Stimulated activated effector memory CD8-positive, alpha-beta T cell treated with anti-CD3 and anti-CD28 coated beads, Interleukin-12 subunit alpha, Interleukin-12 subunit beta, amount 100 ng/mL, for 72 hours (primary cell): Measurements from ENCODE around the gene RAD9A.

ENCODE experiments used
- ATAC-seq: fragments of 150-1000 bp; cut with Tn5 transposase; 2 replicates; pipeline ENCODE4 v1.10.0; 2021
- DNase-seq, 2 donors: peaks; one replicate each; pipeline ENCODE4 v3.0.0; 2021 to 2022; ENCODE audit warnings: low spot score in 2 of 2
- H3K27ac Mint-ChIP-seq: one replicate; pipeline ENCODE4 v1.8.0; 2022; ENCODE audit warnings: mild to moderate bottlenecking, mixed read lengths
- H3K36me3 Mint-ChIP-seq: one replicate; pipeline ENCODE4 v1.8.0; 2022; ENCODE audit warnings: mild to moderate bottlenecking, mixed read lengths
- H3K4me1 Mint-ChIP-seq: one replicate; pipeline ENCODE4 v1.8.0; 2022; ENCODE audit warnings: mixed read lengths
- H3K4me3 Mint-ChIP-seq: one replicate; pipeline ENCODE4 v1.8.0; 2022; ENCODE audit warnings: mild to moderate bottlenecking, mixed read lengths
- H3K9me3 Mint-ChIP-seq: one replicate; pipeline ENCODE4 v1.8.0; 2022; ENCODE audit warnings: mixed read lengths

RAD9A gene

GRCh38 chr11:67368621-67369020 is 23.2 kb upstream of the RAD9A start:
- Mint-ChIP-seq H3K4me1 (peaks cover 82% of the 10 kb centered on the region), H3K27ac (peak overlapping the region; percentile 32), H3K4me3 (peak overlapping the region; percentile 17), H3K9me3 (no peaks in the 10 kb centered on the region), H3K36me3 (peaks cover 22% of the 10 kb centered on the region)
- peak in 1 of 2 donors; percentile 82 for DNase-seq
- peak; percentile 79 for ATAC-seq

DNA sequence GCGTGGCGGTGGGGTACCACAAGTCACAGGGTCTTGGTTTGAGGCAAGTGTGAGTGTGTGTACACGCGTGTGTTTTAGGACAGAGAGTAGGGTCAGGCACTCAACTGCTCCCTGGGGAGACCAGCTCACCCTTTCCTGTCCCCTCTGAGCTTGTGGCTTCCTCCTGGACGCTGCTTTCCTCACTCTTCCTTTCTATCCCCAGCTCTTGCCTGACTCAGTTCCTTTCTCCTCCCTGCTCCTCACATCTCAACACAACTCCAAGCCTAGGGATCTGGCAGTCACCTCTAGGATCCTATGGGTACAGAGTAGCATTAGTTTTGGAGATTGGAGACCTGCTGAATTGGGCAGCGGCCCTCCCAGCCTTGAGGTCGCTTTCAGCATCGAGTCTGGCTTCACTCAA is 22.5 kb upstream of the RAD9A start:
- Mint-ChIP-seq H3K4me1 (peaks cover 82% of the 10 kb centered on the region), H3K36me3 (peaks cover 28% of the 10 kb centered on the region), H3K9me3 (no peaks in the 10 kb centered on the region), H3K27ac (no peak overlapping the region), H3K4me3 (peak overlapping the region; percentile 17)
- DNase-seq (no peak), ATAC-seq (no peak)

- Mint-ChIP-seq H3K4me3 (peak overlapping the region; percentile 81), H3K27ac (peak overlapping the region; percentile 82), H3K9me3 (no peaks in the 10 kb centered on the region), H3K4me1 (peaks cover 82% of the 10 kb centered on the region), H3K36me3 (peaks cover 28% of the 10 kb centered on the region)
- no peak for ATAC-seq
- no peak for DNase-seq
Observed at GRCh38 chr11:67369801-67370284, 21.9 kb upstream of the RAD9A start.

GRCh38 chr11:67370351-67371076 is 21.3 kb upstream of the RAD9A start:
- no peak for ATAC-seq
- Mint-ChIP-seq H3K27ac (peak overlapping the region; percentile 82), H3K4me1 (peaks cover 79% of the 10 kb centered on the region), H3K9me3 (no peaks in the 10 kb centered on the region), H3K36me3 (peaks cover 25% of the 10 kb centered on the region), H3K4me3 (peak overlapping the region; percentile 81)
- DNase-seq: no peak

DNA sequence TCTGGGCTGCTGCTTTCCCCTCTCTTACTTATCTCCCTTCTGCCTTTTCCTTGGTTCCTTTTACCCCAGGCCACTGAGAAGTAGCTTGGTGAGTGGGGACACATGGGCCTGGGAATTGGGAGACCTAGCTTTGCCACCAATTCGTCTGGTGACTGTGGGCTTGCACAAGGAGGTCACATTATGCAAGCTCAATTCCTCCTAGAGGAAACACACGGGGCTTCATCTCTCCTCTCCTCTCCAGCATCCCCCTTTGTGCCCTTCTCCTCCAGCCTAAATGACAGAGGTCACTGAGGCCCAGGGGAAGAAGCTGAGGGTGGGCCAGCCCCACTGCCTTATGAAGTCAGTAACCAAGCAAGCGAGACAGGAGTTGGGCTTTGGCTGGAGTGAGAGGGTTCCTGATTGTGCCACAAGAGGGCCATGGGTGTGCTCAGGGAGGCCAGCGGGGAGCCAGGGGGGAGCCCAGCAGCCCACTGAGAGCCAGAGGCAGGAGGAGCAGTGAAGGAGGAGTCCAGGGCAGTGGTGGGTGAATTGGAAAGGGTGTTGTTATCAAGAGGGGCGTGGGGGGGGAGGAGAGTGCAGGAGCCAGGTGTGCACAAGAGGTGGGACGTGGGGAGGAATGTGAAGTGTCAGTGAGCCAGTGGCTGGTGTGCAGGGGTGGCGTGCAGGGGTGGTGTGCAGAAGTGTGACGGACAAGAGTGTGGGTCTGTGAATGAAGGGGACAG is 20.4 kb upstream of the RAD9A start:
- Mint-ChIP-seq H3K4me3 (peak overlapping the region; percentile 81), H3K9me3 (no peaks in the 10 kb centered on the region), H3K36me3 (peaks cover 25% of the 10 kb centered on the region), H3K4me1 (peaks cover 76% of the 10 kb centered on the region), H3K27ac (peak overlapping the region; percentile 82)
- DNase-seq (peak in 1 of 2 donors; percentile 70), ATAC-seq (peak; percentile 48)

DNA sequence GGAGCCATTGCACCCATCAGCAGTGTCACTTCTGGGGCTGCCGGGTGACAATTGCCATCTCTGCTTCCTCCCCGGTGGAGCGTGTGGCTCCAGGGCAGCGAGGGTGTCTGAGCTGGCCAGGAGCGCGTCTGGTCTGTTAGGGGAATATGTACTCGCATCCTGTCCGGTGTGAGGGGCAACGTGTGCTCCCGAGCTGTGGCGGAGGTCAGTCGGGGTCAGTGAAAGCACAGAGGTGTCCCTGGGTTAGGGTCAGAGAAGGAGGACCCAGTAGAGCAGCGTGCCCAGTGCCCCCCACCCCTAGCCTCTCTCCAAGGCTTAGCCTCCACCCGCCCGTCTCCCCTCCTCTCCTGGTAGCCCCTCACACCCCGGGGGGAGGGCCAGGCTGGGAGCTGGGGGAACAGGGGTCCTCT is 19.9 kb upstream of the RAD9A start:
- Mint-ChIP-seq H3K36me3 (peaks cover 25% of the 10 kb centered on the region), H3K9me3 (no peaks in the 10 kb centered on the region), H3K27ac (peak overlapping the region; percentile 82), H3K4me1 (peaks cover 72% of the 10 kb centered on the region), H3K4me3 (peak overlapping the region; percentile 81)
- DNase-seq (no peak), ATAC-seq (no peak)

GRCh38 chr11:67372321-67372992 is 19.3 kb upstream of the RAD9A start:
- DNase-seq (no peak), ATAC-seq (no peak)
- Mint-ChIP-seq H3K9me3 (no peaks in the 10 kb centered on the region), H3K27ac (peak overlapping the region; percentile 82), H3K36me3 (peaks cover 25% of the 10 kb centered on the region), H3K4me1 (peaks cover 70% of the 10 kb centered on the region), H3K4me3 (peak overlapping the region; percentile 81)

GRCh38 chr11:67372993-67373647 is 18.7 kb upstream of the RAD9A start, which contains the start of gene CLCF1:
TSS of gene CLCF1 (minus strand) at chr11:67373598. CDS start at chr11:67373539, 59 bp downstream.
- ATAC-seq (peak; percentile 17), DNase-seq (peak in 1 of 2 donors; percentile 68)
- peak within 1 kb of the TSS; percentile 81 for H3K4me3 Mint-ChIP-seq
- H3K9me3 Mint-ChIP-seq: no peaks in the 10 kb centered on the region
- peaks cover 63% of the 10 kb centered on the region for H3K4me1 Mint-ChIP-seq
- H3K36me3 Mint-ChIP-seq: peaks cover 25% of the 10 kb centered on the region
- peak within 1 kb of the TSS; percentile 91 for H3K27ac Mint-ChIP-seq

DNA sequence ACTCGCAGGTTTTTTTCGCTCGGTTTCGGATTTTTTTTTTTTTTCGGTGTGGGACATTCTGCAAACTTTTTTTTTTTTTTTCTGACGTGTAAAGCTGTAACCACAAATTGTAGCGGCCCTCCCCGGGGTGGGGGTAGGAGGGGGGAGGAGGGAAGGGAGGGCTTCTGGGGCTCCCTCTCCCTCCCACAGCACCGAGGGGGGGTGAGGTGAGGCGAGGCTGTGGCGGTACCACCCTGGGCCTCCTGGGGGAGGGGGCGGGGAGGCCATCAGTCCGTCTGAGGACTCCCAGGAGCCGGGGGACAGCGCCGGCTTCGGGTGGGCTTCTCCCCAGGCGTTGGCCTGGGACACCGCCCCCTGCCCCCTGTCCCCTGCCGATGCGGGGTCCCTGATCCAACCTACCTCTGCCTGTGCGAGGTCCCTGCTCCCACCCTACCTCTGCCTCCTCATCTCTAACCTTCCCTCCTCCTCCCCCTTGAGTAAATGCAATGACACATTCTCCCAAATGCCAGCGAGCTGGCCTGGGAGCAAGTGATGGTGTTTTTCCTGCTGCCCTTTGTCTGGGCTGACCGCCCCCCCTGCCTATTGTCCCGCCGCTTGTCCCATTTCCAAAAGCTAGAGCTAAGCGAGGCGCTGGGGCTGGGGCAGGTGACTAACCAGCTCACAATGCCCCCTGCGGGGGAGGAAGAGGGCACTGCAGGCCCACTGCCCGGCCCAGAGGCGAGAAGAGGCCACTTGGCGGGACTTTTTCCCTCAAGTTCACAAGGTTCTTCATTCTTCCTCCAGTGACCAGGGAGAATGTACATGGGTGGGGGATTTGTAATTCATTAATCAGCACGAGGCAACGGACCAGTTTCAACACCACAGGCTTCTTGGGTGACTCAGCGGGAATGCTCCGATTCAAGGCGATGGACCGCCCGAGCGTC is 17.9 kb upstream of the RAD9A start:
- H3K4me3 Mint-ChIP-seq: peak overlapping the region; percentile 78
- H3K4me1 Mint-ChIP-seq: peaks cover 60% of the 10 kb centered on the region
- H3K36me3 Mint-ChIP-seq: peaks cover 19% of the 10 kb centered on the region
- peak; percentile 38 to 71 for DNase-seq
- no peaks in the 10 kb centered on the region for H3K9me3 Mint-ChIP-seq
- ATAC-seq: peak; percentile 49
- H3K27ac Mint-ChIP-seq: peak overlapping the region; percentile 91

- peak overlapping the region; percentile 91 for H3K27ac Mint-ChIP-seq
- H3K4me1 Mint-ChIP-seq: peaks cover 54% of the 10 kb centered on the region
- DNase-seq (no peak), ATAC-seq (no peak)
- H3K36me3 Mint-ChIP-seq: peaks cover 21% of the 10 kb centered on the region
- peak overlapping the region; percentile 78 for H3K4me3 Mint-ChIP-seq
- H3K9me3 Mint-ChIP-seq: no peaks in the 10 kb centered on the region
Observed at GRCh38 chr11:67374571-67375281, 17.1 kb upstream of the RAD9A start.

DNA sequence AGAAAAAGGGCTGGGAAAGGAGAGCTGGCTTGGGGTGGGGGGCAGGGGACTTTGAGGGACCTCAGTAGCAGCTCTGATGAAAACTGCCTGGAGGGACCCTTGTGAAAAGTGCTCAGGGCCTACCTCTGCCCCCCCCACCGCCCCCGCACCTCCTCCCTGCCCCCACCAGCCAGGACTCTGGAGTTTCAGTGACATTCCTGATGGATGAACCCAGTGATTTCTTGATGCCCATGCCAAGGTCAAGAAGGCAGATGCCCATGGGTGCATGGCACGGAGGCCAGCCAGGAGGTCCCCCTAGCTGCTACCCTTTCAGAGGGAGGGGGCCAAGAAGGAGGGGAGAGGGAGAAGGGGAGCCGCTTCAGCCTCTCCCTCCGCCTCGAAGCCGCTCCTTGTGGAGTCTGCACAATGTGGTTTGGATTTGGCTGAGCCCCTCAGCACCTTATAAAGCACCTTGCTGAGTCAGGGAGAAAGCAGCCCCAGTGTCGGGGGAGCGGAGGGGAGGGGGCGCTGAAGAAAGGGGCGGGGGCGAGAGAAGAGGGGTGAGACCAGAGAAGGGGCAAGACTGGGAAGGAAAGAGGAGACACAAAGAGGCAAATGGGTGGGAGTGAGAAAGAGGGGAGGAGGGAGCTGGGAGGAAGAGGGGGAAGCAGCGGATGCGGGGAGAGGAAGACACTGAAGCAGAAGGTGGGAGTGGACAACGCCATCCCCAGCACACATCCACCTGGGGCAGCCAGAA is 16.3 kb upstream of the RAD9A start:
- ATAC-seq: no peak
- H3K4me1 Mint-ChIP-seq: peaks cover 48% of the 10 kb centered on the region
- H3K4me3 Mint-ChIP-seq: no peak overlapping the region
- peaks cover 24% of the 10 kb centered on the region for H3K36me3 Mint-ChIP-seq
- H3K9me3 Mint-ChIP-seq: no peaks in the 10 kb centered on the region
- no peak for DNase-seq
- H3K27ac Mint-ChIP-seq: no peak overlapping the region

DNA sequence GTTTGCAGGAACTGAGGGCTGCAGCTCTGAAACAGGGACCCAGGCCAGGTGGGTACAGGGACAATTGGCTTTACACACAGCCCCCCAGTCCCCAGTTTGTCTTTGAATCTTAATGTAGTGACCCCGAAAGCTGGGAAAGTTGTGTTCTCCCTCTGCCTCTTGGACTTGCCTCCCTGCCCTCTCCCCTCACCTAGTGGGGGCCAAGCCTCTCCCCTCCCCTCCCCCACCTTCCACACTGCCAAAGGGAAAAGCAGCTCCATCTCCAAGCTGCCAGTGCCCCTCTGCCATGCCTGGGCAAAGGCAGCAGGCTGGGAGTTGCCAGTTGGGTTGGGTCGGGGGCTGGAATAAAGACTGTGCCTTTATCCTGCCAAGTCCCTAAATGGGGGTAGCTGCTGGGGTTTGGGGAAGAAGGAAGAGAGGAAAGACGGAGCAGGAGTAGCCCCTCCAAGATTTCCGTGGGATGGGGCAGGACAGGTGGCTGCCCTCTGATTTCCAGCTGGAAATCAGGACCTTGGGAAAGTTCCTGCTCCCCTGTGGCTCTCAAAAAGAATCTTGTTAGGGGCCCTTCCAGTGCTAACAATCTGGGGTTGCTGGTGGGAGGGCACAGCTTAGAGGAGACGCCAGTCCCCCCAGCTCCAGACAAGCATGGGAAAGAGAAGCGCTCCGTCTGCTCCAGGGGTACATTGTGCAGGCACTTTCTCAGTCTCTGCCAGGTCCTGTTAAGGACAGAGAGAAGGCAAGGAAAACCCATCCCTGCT is 15.5 kb upstream of the RAD9A start:
- Mint-ChIP-seq H3K4me1 (peaks cover 48% of the 10 kb centered on the region), H3K9me3 (no peaks in the 10 kb centered on the region), H3K27ac (no peak overlapping the region), H3K36me3 (peaks cover 24% of the 10 kb centered on the region), H3K4me3 (no peak overlapping the region)
- DNase-seq: no peak
- ATAC-seq: no peak
